HS-5 (cell line): Measurements from ENCODE around the gene OR1F1.
"Not testable (repeated sequence)": the region's sequence is repeated elsewhere in the genome, so short reads cannot be mapped to it uniquely, and the experiment has no call there.

Experiments used
- DNase-seq: peaks from one replicate; pipeline ENCODE4 v3.0.0-alpha.2; 2012; ENCODE audit warnings: low read depth

Gene OR1F1

GRCh38 chr16:3198334-3199072 lies 10.5 kb downstream of the OR1F1 start:
- DNase-seq: no peak

DNA sequence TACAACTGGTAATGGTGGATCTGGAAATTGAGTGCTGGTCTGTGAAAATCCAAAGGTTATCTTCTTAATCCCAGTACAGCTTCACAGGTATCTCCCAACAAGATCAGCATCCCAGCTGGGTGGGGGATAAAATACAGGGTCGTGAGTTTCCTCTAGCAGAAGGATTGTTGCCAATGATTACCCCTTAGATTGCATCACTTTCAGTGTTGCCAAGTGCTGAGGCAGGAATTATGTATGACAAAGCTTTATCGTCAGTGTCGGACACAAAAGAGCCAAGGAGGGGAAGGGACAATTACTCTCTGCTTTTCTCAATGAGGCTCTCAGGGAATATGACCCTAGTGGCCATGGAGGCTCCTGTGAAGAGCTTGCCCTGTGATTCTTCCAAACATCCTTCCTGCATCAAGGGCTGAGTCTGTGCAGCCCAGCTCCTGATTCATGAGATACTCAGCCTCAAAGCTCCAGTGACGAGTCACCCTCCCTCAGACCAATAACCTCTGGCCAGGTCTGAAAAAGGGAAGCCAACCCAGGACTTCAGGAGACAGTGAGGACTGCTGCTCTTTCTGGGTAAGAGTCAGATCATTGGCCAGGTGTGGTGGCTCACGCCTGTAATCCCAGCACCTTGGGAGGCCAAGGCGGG lies 15.0 kb downstream of the OR1F1 start:
- no peak for DNase-seq

DNA sequence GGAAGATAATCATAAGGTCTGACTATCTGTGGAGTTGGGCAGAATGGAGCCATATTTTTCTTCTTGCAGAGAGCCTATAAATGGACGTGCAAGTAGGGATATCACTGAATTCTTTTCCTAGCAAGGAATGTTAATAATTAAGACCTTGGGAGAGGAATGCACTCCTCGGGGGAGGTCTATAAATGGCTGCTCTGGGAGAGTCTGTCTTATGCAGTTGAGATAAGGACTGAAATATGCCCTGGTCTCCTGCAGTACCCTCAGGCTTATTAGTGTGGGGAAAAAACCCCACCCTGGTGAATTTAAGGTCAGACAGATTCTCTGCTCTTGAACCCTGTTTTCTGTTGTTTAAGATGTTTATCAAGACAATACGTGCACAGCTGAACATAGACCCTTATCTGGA lies 17.9 kb downstream of the OR1F1 start:
- DNase-seq: not testable (repeated sequence)

GRCh38 chr16:3207086-3207953 lies 19.3 kb downstream of the OR1F1 start:
- DNase-seq: no peak

- DNase-seq: no peak
Observed at GRCh38 chr16:3212006-3212405, 24.0 kb downstream of the OR1F1 start.

DNA sequence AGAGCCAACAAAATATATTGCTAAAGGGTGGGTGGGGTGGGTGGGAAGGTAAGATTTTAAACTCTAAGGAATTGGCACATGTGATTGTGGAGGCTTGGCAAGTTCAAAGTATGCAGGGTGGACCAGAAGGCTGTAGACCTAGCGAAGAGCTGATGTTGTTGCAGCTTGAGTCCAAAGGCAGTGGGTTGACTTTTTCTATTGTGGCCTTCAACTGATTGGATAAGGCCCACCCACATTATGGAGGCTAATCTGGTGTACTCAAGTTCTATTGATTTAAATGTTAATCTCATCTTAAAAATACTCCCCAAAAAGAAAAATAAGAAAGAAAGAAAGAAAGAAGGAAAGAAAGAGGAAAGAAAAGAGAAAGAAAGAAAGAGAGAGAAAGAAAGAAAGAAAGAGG lies 24.6 kb downstream of the OR1F1 start:
- no peak for DNase-seq

- DNase-seq: no peak
Observed at GRCh38 chr16:3214904-3215600, 27.0 kb downstream of the OR1F1 start.

DNA sequence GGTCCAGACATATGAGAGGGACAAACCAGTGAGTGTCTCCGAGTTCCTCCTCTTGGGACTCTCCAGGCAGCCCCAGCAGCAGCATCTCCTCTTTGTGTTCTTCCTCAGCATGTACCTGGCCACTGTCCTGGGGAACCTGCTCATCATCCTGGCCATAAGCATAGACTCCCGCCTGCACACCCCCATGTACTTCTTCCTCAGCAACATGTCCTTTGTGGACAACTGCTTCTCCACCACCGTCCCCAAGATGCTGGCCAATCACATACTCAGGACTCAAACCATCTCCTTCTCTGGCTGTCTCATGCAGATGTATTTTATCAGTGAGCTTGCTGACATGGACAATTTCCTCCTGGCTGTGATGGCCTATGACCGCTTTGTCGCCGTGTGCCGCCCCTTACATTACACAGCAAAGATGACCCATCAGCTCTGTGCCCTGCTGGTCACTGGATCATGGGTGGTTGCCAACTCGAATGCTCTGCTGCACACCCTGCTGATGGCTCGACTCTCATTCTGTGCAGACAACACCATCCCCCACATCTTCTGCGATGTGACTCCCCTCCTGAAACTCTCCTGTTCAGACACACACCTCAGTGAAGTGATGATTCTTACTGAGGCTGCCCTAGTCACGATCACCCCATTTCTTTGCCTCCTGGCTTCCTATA lies 27.7 kb downstream of the OR1F1 start:
- no peak for DNase-seq

- DNase-seq: no peak
Observed at GRCh38 chr16:3216263-3216640, 28.2 kb downstream of the OR1F1 start.

DNA sequence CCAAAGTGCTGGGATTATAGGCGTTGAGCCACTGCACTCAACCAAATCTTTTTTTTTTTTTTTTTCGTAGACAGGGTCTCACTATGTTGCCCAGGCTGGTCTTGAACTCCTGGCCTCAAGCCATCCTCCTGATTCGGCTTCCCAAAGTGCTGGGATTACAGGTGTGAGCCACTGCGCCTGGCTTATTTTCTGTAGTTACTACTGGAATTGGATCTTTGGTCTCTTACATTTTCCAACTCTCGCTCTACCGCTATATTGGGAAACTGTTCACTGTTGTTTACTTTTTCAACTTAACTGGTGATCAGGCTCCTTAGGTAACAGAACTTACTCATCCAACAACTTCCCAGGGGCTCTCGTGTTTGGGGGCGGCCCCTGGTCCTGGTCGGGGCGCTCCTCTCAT lies 32.8 kb downstream of the OR1F1 start:
- no peak for DNase-seq

DNA sequence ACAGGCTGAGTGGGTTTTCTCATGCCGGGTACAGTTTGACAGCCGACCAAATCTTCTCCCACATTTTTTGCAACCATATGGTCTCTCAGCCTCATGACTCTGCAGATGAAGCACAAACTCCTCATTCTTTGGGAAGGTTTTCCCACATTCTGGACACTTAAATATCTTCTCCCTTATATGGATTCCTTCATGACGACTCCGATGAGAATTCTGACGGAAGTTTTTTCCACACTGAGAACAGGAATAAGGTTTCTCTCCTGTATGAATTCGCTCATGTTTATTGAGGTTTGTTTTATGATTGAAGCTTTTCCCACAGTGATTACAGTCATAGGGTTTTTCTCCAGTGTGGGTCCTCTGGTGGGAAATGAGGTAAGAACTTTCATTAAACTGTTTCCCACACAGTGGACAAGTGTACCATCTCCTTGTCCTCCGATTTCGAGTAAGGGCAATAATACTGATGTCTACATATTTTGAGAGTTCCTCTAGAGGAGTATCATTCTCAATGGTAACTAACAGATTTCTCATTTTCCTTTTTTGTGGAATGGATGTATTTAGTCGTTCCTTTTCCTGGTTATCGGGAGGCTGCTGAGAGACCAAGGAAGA lies 36.0 kb downstream of the OR1F1 start:
- no peak for DNase-seq

- no peak for DNase-seq
Observed at GRCh38 chr16:3234543-3234856, 46.5 kb downstream of the OR1F1 start.

GRCh38 chr16:3234857-3235561 lies 47.0 kb downstream of the OR1F1 start, which contains the start of gene ZNF200:
ZNF200 (minus strand) TSS chr16:3235158; CDS start chr16:3233755, 1,403 bp downstream.
- DNase-seq: peak; percentile 90

DNA sequence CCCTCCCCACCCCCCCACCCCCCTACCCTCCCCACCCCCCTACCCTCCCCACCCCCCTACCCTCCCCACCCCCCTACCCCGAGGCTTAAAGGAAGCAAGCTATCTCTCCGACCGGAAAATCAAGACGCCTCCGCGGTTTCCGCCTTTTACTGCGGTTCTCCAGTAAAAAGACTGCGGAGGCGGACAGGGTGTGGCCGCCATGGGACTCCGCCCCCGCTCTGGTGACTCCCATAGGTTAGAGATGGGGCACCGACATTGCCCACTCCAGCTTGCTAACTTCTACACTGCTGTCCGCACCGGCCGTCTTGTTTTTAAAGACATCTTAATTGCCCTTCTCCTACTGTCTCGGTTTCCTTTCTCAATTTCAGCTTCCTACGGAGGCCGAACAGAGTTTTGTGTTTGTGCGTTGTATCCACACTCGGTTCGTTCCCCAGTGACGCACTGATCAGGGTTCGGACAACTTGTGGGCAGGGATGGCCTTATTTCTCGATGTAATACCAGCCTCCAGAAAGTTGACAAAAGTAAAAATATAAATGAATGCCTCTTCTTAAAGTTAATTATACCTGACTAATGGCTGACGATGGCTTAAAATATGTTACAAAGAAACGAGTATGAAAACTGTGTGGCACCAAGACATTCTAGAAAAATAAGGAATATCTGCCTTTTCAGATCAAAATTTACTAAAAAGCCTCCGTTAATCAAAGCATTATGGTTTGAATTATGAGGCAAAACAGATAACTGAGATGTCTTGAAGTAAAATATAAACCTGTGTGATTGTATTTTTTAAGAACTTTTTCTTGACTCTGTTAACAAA lies 48.1 kb downstream of the OR1F1 start:
- no peak for DNase-seq

- no peak for DNase-seq
Observed at GRCh38 chr16:3241761-3242160, 53.8 kb downstream of the OR1F1 start.

DNA sequence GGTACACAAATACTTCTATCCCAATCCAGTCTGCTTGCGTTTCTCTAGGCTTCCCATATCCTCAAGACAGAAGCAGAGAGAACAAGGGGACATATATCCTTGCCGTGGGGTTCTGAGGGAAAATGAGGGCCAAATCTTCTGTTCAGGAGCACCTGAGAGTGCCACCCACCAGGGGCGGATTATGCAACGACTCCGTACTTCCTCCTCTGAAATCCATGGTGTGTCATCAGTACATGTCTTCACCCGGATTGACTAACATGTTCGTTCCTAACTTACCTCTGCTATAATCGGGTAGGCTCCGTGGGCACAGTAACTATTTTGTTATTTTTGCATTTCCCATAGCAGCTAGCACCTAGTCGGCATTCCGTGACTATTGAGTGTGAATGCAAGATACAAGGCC lies 54.7 kb downstream of the OR1F1 start:
- no peak for DNase-seq

- no peak for DNase-seq
Observed at GRCh38 chr16:3243882-3244281, 55.9 kb downstream of the OR1F1 start.

DNA sequence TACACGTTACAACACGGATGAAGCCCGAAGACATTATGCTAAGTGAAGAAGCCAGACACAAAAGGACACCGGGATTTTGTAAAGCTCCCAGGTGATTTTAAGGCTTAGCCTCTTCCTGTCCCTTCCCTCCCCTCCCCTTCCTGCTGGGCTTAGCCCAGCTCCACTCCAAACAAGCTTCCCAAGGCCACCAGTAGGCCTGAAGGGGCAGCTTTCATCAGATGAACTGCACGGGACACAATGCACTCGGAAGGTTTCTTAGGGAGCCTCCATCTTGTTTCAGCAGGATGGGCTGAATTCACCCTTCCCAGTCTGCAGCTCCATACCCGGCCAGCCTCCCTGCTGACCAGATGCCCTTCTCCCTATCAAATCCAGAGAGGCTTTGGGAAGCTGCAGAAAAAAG lies 58.0 kb downstream of the OR1F1 start:
- no peak for DNase-seq

DNA sequence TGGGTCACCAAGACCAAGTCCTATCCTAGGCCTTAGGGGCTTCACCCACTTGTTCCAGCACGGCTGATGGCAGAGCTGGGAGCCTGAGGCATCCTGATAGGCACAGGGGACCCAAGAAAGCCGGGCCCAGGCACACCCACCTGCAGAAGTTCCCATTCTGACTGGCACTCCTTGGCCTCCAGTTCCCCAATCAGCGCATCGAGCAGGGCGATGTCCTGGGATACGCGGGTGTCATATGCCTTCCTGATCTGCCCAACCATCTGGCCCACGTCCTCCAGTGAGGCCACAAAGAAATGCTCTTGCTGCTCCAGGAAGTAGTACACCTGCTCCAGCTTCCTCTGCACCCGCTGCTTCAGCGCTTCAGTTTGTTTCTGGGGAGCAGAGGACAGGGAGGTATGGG lies 58.9 kb downstream of the OR1F1 start:
- no peak for DNase-seq

- DNase-seq: no peak
Observed at GRCh38 chr16:3248596-3248995, 60.6 kb downstream of the OR1F1 start.
